Stomach (tissue), 4 donors: ENCODE results near the gene TUBGCP2.

Experiments
- EP300 ChIP-seq: sonication (generic); formaldehyde crosslinking; IDR thresholded peaks from one replicate; pipeline ENCODE4 v1.6.1; 2017; ENCODE audit warnings: antibody characterized with exemption
- POLR2A ChIP-seq, 4 donors: fragments of 450-650 bp; IDR thresholded peaks; one replicate each; pipeline ENCODE4 v1.6.1; 2016; ENCODE audit warnings: antibody characterized with exemption in 4 of 4, control low read depth in 2 of 4, mild to moderate bottlenecking in 1 of 4, moderate library complexity in 1 of 4
- POLR2AphosphoS5 ChIP-seq, 3 donors: sonication (generic); formaldehyde crosslinking; IDR thresholded peaks; one replicate each; pipeline ENCODE4 v1.6.1; 2016; ENCODE audit warnings: antibody characterized with exemption in 3 of 3
- TF ChIP-seq, protein P1 (sequence below), 7 experiments: fragments of 450-650 bp in 4 of 7; fragments of 200-600 bp in 3 of 7; sonication (generic) in 3 of 7; IDR thresholded peaks; one replicate each; pipeline ENCODE4 v1.5.1; 2016 to 2019; ENCODE audit warnings: antibody characterized with exemption in 7 of 7, control low read depth in 2 of 7, mild to moderate bottlenecking in 1 of 7

DNA sequence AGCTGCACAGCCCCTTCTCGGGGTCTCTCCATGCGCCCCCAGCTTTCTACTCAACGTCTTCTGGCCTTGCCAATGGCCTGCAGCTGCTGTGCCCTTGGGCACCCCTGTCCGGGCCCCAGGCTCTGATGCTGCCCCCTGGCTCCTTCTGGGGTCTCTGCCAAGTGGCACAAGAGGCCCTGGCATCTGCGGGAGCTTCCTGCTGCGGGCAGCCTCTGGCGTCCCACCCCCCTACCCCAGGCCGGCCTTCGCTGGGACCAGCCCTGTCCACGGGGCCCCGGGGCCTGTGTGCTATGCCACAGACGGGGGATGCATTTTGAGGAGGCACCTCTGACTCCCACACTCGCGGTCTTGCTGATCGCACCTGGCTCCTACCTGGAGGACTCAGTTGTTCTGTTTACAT, 68.7 kb downstream of the TUBGCP2 start:
- TF ChIP-seq, protein P1, sequence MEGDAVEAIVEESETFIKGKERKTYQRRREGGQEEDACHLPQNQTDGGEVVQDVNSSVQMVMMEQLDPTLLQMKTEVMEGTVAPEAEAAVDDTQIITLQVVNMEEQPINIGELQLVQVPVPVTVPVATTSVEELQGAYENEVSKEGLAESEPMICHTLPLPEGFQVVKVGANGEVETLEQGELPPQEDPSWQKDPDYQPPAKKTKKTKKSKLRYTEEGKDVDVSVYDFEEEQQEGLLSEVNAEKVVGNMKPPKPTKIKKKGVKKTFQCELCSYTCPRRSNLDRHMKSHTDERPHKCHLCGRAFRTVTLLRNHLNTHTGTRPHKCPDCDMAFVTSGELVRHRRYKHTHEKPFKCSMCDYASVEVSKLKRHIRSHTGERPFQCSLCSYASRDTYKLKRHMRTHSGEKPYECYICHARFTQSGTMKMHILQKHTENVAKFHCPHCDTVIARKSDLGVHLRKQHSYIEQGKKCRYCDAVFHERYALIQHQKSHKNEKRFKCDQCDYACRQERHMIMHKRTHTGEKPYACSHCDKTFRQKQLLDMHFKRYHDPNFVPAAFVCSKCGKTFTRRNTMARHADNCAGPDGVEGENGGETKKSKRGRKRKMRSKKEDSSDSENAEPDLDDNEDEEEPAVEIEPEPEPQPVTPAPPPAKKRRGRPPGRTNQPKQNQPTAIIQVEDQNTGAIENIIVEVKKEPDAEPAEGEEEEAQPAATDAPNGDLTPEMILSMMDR (IDR thresholded peaks at IDR 0.05), result no peak
- TF ChIP-seq POLR2A (IDR thresholded peaks at IDR 0.05), result no peak
- TF ChIP-seq EP300, result no peak
- TF ChIP-seq POLR2AphosphoS5 (IDR thresholded peaks at IDR 0.05), result no peak
